ENCODE measurements around the gene VGF.
"Not testable (repeated sequence)": the region's sequence is repeated elsewhere in the genome, so short reads cannot be mapped to it uniquely, and the experiment has no call there.

Gene VGF

GRCh38 chr7:101134399-101134980 lies 30.9 kb downstream of the VGF start:
- no peak for DNase-seq

DNA sequence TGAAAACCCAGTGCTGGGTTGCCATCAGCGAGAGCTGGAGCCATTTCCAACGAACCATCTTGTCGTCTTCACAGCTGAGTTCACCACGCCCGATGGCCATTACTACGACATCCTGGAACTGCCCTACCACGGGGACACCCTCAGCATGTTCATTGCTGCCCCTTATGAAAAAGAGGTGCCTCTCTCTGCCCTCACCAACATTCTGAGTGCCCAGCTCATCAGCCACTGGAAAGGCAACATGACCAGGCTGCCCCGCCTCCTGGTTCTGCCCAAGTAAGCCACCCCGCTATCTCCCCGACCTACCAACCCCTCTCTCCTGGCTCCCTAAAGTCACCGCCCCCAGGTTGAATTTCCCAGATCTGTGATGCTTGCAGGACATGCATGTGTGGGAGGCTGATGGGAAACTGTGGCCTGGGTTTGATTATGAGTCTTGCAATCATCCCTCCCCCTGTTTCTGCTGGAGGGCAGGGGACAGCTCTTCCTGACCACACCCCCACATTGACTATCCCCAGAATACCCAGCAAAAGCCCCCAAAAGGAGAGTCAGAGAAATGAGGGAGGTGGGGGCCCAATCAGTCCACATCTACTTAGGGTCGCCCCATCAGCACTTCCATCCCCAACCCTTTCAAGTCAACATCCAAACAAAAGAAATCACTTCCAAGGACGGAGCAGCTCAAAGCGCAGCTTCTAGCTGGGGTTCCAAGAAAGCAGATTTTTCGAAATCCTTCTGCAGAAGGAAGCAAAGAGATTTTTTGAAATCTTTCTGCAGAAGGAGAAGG lies 31.6 kb downstream of the VGF start:
- no peak for DNase-seq

DNA sequence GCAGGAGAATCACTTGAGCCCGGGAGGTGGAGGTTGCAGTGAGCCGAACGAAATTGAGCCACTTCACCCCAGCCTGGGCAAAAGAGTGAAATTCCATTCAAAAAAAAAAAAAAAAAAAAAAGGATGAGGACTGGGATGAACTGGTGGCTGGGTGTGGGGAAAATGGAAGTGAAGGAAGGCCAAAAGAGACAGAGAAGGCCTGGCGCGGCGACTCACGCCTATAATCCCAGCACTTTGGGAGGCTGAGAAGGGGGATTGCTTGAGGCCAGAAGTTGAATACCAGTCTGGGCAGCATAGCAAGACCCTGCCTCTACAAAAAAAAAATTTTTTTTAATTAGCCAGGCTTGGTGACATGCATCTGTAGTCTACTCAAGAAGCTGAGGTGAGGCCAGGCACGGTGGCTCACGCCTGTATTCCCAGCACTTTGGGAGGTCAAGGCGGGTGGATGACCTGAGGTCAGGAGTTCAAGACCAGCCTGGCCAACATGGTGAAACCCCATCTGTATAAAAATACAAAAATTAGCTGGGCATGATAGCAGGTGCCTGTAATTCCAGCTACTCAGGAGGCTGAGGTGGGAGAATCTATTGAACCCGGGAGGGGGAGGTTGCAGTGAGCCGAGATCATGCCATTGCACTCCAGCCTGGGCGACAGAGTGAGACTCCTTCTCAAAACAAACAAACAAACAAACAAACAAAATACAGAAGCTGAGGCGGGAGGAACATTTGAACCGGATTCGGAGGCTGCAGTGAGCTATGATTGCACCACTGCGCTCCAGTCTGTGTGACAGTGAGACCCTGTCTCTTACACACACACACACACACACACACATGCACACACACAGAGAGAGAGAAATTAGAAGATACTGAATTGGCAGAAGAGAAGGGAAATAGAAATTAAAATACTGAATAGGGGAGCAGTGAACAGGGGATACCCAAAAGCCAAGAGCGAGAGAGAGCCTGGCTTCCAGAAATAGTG lies 32.5 kb downstream of the VGF start:
- not testable (repeated sequence) for DNase-seq

- no peak for DNase-seq
These were observed 35.7 kb downstream of the VGF start for GRCh38 chr7:101129603-101130117.

GRCh38 chr7:101128040-101128834 lies 37.1 kb downstream of the VGF start:
- no peak for DNase-seq

DNA sequence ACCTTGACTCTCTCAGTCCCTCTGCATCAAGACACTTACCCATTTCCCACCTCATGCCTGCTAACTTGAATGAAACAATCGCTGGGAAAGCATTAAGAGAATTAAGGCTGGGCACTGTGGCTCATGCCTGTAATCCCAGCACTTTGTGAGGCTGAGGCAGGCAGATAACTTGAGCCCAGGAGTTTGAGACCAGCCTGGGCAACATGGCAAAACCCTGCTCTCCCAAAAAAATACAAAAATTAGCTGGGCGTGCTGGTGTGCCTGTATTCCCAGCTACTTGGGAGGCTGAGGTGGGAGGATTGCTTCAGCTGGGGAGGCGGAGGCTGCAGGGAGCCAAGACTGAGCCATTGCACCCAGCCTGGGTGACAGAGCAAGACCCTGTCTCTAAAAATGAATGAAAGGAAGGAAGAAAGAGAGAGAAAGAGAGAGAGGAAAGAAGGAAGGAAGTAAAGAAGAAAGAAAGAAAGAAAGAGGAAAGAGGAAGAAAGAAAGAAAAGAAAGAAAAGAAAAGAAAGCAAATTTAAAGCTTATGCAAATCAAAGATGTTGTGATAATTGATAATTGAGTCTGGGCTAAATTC lies 37.8 kb downstream of the VGF start:
- no peak for DNase-seq

GRCh38 chr7:101126651-101127459 lies 38.5 kb downstream of the VGF start, which contains the start of gene SERPINE1:
TSS of gene SERPINE1 (plus strand) at chr7:101127104. CDS start at chr7:101128394, 1,290 bp downstream.
- peak; percentile 58 for DNase-seq

GRCh38 chr7:101125989-101126650 lies 39.2 kb downstream of the VGF start:
- DNase-seq: no peak

GRCh38 chr7:101124376-101125056 lies 40.9 kb downstream of the VGF start:
- DNase-seq: no peak

DNA sequence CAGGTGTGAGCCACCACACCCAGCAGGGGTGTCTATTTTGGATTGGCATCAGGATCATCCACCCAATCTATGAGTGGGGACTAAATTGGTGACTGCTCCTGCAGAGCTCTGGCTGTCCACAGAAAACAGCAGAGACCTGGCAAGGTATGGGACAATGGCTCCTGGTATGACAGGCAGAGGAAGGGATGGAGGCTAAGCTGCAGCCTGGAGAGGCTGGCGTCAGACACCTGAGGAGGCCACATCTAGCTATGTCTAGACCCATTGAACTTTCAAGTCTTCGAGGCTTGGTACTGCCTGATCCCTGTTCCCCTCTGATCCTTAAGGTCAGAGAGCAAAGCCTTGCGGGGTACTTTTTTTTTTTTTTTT lies 41.7 kb downstream of the VGF start:
- DNase-seq: no peak

GRCh38 chr7:101122933-101123702 lies 42.3 kb downstream of the VGF start:
- DNase-seq: no peak

GRCh38 chr7:101121991-101122932 lies 43.1 kb downstream of the VGF start:
- DNase-seq: no peak

DNA sequence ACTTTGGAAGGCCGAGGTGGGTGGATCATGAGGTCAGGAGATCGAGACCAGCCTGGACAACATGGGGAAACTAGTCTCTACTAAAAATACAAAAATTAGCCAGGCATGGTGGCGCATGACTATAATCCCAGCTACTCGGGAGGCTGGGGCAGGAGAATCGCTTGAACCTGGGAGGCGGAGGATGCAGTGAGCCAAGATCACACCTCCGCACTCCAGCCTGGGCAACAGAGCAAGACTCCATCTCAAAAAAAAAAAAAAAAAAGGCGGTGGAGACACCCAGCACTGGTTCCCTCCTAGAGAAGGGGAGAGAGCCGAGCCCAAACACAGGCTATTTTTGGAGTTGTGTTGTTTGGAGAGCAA lies 43.8 kb downstream of the VGF start:
- not testable (repeated sequence) for DNase-seq

DNA sequence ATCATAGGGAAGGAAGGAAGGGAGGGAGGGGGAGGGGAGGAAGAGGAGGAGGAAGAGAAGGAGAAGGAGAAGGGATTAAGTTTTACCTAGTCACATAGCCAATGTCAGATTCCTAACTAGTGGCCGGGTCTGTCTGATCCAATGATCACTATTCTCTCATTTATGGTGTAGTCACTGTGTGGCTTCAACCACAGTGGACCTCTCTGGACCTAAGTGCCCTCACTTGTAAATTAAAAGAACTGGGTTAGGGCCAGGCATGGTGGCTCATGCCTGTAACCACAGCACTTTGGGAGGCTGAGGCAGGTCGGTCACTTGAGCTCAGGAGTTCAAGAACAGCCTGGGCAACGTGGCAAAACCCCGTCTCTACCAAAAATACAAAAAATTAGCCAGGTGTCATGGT lies 45.1 kb downstream of the VGF start:
- DNase-seq: no peak

- DNase-seq: no peak
These were observed 45.5 kb downstream of the VGF start for GRCh38 chr7:101119876-101120275.

DNA sequence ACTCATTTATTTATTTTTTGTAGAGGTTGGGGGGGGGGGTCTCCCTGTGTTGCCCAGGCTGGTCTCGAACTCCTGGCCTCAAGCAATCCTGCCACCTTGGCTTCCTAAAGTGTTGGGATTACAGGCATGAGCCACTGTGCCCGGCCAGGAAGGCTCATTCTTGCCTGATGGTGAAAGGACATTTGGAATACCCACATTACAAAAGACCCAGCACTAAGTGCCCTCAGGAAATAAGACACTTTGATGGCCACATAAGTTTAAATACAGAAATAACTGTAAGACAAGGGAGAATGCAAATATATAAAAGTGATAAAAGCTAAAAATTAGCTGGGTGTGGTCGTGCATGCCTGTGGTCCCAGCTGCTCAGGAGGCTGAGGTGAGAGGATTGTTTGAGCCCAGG lies 46.5 kb downstream of the VGF start:
- DNase-seq: no peak

GRCh38 chr7:101116898-101117297 lies 48.5 kb downstream of the VGF start:
- DNase-seq: no peak

GRCh38 chr7:101115215-101115614 lies 50.2 kb downstream of the VGF start:
- DNase-seq: no peak

Data from stimulated activated CD8-positive, alpha-beta memory T cell treated with anti-CD3 and anti-CD28 coated beads, Interleukin-4, amount 100 ng/mL, for 48 hours (primary cell).